ENCODE measurements around the gene SRPK2.
"Not testable (repeated sequence)": the region's sequence is repeated elsewhere in the genome, so short reads cannot be mapped to it uniquely, and the experiment has no call there.

Gene SRPK2

GRCh38 chr7:105387508-105388355 is 989 bp downstream of the SRPK2 start:
- H3K27ac ChIP-seq: peak overlapping the region in 18 of 21 experiments; percentile 1 to 86 (median 64)
- H3K4me3 ChIP-seq: peak overlapping the region; percentile 70 to 96 (median 91)

- Histone ChIP-seq H3K4me3 (no peak overlapping the region), H3K27ac (no peak overlapping the region)
Observed at GRCh38 chr7:105377903-105378302, 10.8 kb downstream of the SRPK2 start.

GRCh38 chr7:105376908-105377533 is 11.7 kb downstream of the SRPK2 start:
- no peak overlapping the region for H3K27ac ChIP-seq
- no peak overlapping the region for H3K4me3 ChIP-seq

GRCh38 chr7:105369944-105370343 is 18.8 kb downstream of the SRPK2 start:
- no peak overlapping the region for H3K27ac ChIP-seq
- no peak overlapping the region for H3K4me3 ChIP-seq

- H3K4me3 ChIP-seq: no peak overlapping the region
- no peak overlapping the region for H3K27ac ChIP-seq
Observed at GRCh38 chr7:105367458-105367857, 21.3 kb downstream of the SRPK2 start.

- Histone ChIP-seq H3K4me3 (no peak overlapping the region), H3K27ac (no peak overlapping the region)
Observed at GRCh38 chr7:105365541-105366534, 22.9 kb downstream of the SRPK2 start.

GRCh38 chr7:105364684-105365083 is 24.0 kb downstream of the SRPK2 start:
- Histone ChIP-seq H3K27ac (no peak overlapping the region), H3K4me3 (no peak overlapping the region)

- not testable (repeated sequence) for H3K4me3 ChIP-seq, H3K27ac ChIP-seq
Observed at GRCh38 chr7:105363657-105364056, 25.1 kb downstream of the SRPK2 start.

GRCh38 chr7:105362685-105363084 is 26.0 kb downstream of the SRPK2 start:
- not testable (repeated sequence) for H3K27ac ChIP-seq, H3K4me3 ChIP-seq

- H3K27ac ChIP-seq, H3K4me3 ChIP-seq: not testable (repeated sequence)
Observed at GRCh38 chr7:105361995-105362394, 26.7 kb downstream of the SRPK2 start.

- H3K4me3 ChIP-seq, H3K27ac ChIP-seq: not testable (repeated sequence)
Observed at GRCh38 chr7:105360149-105360548, 28.6 kb downstream of the SRPK2 start.

GRCh38 chr7:105355701-105356100 is 33.0 kb downstream of the SRPK2 start:
- Histone ChIP-seq H3K27ac (no peak overlapping the region), H3K4me3 (no peak overlapping the region)

GRCh38 chr7:105354383-105354782 is 34.3 kb downstream of the SRPK2 start:
- Histone ChIP-seq H3K27ac (peak overlapping the region in 7 of 21 experiments; percentile 30 to 80 (median 56)), H3K4me3 (no peak overlapping the region)

- no peak overlapping the region for H3K4me3 ChIP-seq
- peak overlapping the region in 11 of 21 experiments; percentile 30 to 80 (median 53) for H3K27ac ChIP-seq
Observed at GRCh38 chr7:105353752-105354328, 34.9 kb downstream of the SRPK2 start.

- Histone ChIP-seq H3K4me3 (no peak overlapping the region), H3K27ac (peak overlapping the region in 13 of 21 experiments; percentile 32 to 82 (median 61))
Observed at GRCh38 chr7:105352901-105353668, 35.6 kb downstream of the SRPK2 start.

GRCh38 chr7:105352018-105352612 is 36.6 kb downstream of the SRPK2 start:
- Histone ChIP-seq H3K4me3 (no peak overlapping the region), H3K27ac (peak overlapping the region in 18 of 21 experiments; percentile 4 to 82 (median 63))

- peak overlapping the region in 10 of 21 experiments; percentile 2 to 82 (median 73) for H3K27ac ChIP-seq
- no peak overlapping the region for H3K4me3 ChIP-seq
Observed at GRCh38 chr7:105350906-105351305, 37.8 kb downstream of the SRPK2 start.

GRCh38 chr7:105348177-105348576 is 40.5 kb downstream of the SRPK2 start:
- not testable (repeated sequence) for H3K4me3 ChIP-seq, H3K27ac ChIP-seq

Data from skin epidermis (tissue), 12 donors.